GM23248 (cell line): ENCODE results near the gene HDAC4.

ENCODE experiments used
- EZH2 ChIP-seq: fragments of 200-600 bp; sonication (generic); IDR thresholded peaks from 2 replicates; pipeline ENCODE4 v1.6.1; 2018; ENCODE audit warnings: antibody characterized with exemption, mild to moderate bottlenecking; ENCODE audit not compliant: insufficient read depth, poor library complexity, severe bottlenecking
- EZH2phosphoT487 ChIP-seq: fragments of 200-600 bp; sonication (generic); IDR thresholded peaks from 2 replicates; pipeline ENCODE4 v1.6.1; 2018; ENCODE audit warnings: antibody characterized with exemption, moderate library complexity, mild to moderate bottlenecking, low read depth; ENCODE audit not compliant: insufficient read depth

- TF ChIP-seq EZH2 (no peak), EZH2phosphoT487 (no peak)
These were observed 9.3 kb downstream of the HDAC4 start for GRCh38 chr2:239391286-239392071.
